B cell (primary cell): ENCODE measurements around the gene MFAP2. TPM values are rescaled to one million over a fixed set of nuclear protein-coding genes. Genes with fewer than 3 reads are reported as not detected.
"Not testable (repeated sequence)": the region's sequence is repeated elsewhere in the genome, so short reads cannot be mapped to it uniquely, and the experiment has no call there.

Experiments
- ATAC-seq: fragments of 200-7000 bp; cut with Tn5 transposase; one replicate; pipeline ENCODE4 v1.10.0; 2021; ENCODE audit warnings: low read depth, mild to moderate bottlenecking, moderate number of reproducible peaks, moderate library complexity
- CTCF ChIA-PET: fragments of 350-600 bp; sonication (Branson Sonifier 250); formaldehyde crosslinking; loops from one replicate; lab custom pipeline; 2021; ENCODE audit warnings: antibody characterized with exemption, inconsistent platforms; lab: Charles Lee
- POLR2A ChIA-PET: fragments of 350-600 bp; sonication (Branson Sonifier 250); formaldehyde crosslinking; loops from one replicate; lab custom pipeline; 2021; ENCODE audit warnings: antibody characterized with exemption; lab: Charles Lee
- DNase-seq: peaks from one replicate; pipeline ENCODE4 v3.0.0; 2013
- H2AFZ ChIP-seq: 2 replicates; pipeline ENCODE4 v1.6.1; 2012; ENCODE audit warnings: mild to moderate bottlenecking, low read depth, low read length; ENCODE audit not compliant: insufficient read depth, poor library complexity, severe bottlenecking
- H3K27ac ChIP-seq, 2 donors: 1 replicate in 1 of 2; 2 replicates in 1 of 2; pipeline ENCODE4 v1.5.1; 2012 to 2013; ENCODE audit warnings: low read length in 2 of 2, mild to moderate bottlenecking in 2 of 2, moderate library complexity in 1 of 2
- H3K27me3 ChIP-seq, 4 experiments: fragments of 200-600 bp in 1 of 4; sonication (generic) in 1 of 4; replicated peaks in 1 of 4; 1 replicate in 2 of 4; 2 replicates in 2 of 4; pipeline versions ENCODE4 v1.6.1 to v1.7.0; 2013 to 2016; ENCODE audit warnings: low read length in 3 of 4, mild to moderate bottlenecking in 2 of 4, mixed read lengths in 1 of 4, moderate library complexity in 1 of 4; ENCODE audit not compliant: insufficient read depth in 4 of 4, control insufficient read depth in 3 of 4; ENCODE audit errors: control extremely low read depth in 1 of 4
- H3K36me3 ChIP-seq, 2 experiments: replicated peaks in 1 of 2; 1 replicate in 1 of 2; 2 replicates in 1 of 2; pipeline versions ENCODE4 v1.6.1 to v1.7.1; 2013; ENCODE audit warnings: low read length in 1 of 2; ENCODE audit not compliant: insufficient read depth in 2 of 2, control insufficient read depth in 1 of 2; ENCODE audit errors: control extremely low read depth in 1 of 2, extremely low read depth in 1 of 2
- H3K4me1 ChIP-seq, 2 donors: fragments of 200-600 bp in 1 of 2; sonication (generic) in 1 of 2; 1 replicate in 1 of 2; 2 replicates in 1 of 2; pipeline versions ENCODE4 v1.5.1 to v1.6.1; 2013 to 2017; ENCODE audit warnings: low read length in 2 of 2; ENCODE audit not compliant: control insufficient read depth in 2 of 2, insufficient read depth in 2 of 2
- H3K4me2 ChIP-seq: replicated peaks from 2 replicates; pipeline ENCODE3; 2012; ENCODE audit warnings: mild to moderate bottlenecking, low read depth, low read length; ENCODE audit not compliant: poor library complexity, severe bottlenecking
- H3K4me3 ChIP-seq, 5 experiments: fragments of 200-600 bp in 1 of 5; sonication (generic) in 1 of 5; 1 replicate in 3 of 5; 2 replicates in 2 of 5; pipeline versions ENCODE4 v1.5.1 to v1.7.0; 2011 to 2016; ENCODE audit warnings: low read length in 4 of 5, mild to moderate bottlenecking in 4 of 5, low read depth in 2 of 5, control low read depth in 1 of 5, moderate library complexity in 1 of 5; ENCODE audit not compliant: insufficient read depth in 1 of 5; ENCODE audit errors: control extremely low read depth in 1 of 5, extremely low read depth in 1 of 5
- H3K79me2 ChIP-seq: fragments of 200-600 bp; sonication (generic); one replicate; pipeline ENCODE4 v1.6.0; 2016; ENCODE audit warnings: low read length; ENCODE audit not compliant: control insufficient read depth, insufficient read depth
- H3K9ac ChIP-seq: fragments of 200-600 bp; sonication (generic); 2 replicates; pipeline ENCODE4 v1.6.1; 2017; ENCODE audit warnings: mild to moderate bottlenecking, low read length, moderate library complexity
- H3K9me3 ChIP-seq, 3 donors: one replicate each; pipeline versions ENCODE4 v1.6.1 to v1.7.1; 2013; ENCODE audit warnings: low read length in 2 of 3; ENCODE audit not compliant: control insufficient read depth in 2 of 3, insufficient read depth in 1 of 3; ENCODE audit errors: control extremely low read depth in 1 of 3
- H4K20me1 ChIP-seq: 2 replicates; pipeline ENCODE4 v1.6.0; 2012; ENCODE audit warnings: mild to moderate bottlenecking, low read length; ENCODE audit not compliant: insufficient read depth, control insufficient read depth, poor library complexity, severe bottlenecking
- H3K27ac Mint-ChIP-seq: one replicate; pipeline ENCODE4 v1.8.0; 2021; ENCODE audit warnings: mixed read lengths
- H3K27me3 Mint-ChIP-seq: one replicate; pipeline ENCODE4 v1.8.0; 2021; ENCODE audit warnings: mixed read lengths
- H3K4me1 Mint-ChIP-seq: one replicate; pipeline ENCODE4 v1.8.0; 2021; ENCODE audit warnings: mixed read lengths
- H3K4me3 Mint-ChIP-seq: one replicate; pipeline ENCODE4 v1.8.0; 2021; ENCODE audit warnings: mixed read lengths
- H3K9me3 Mint-ChIP-seq: one replicate; pipeline ENCODE4 v1.8.0; 2022; ENCODE audit warnings: mixed read lengths; ENCODE audit not compliant: insufficient read depth
- WGBS: methylation state at CpG from one replicate; pipeline ENCODE4 v1.1.5; 2013; ENCODE audit warnings: missing lambda C conversion rate; ENCODE audit not compliant: insufficient coverage; 5-methylcytosine and 5-hydroxymethylcytosine counted together
- intact Hi-C: fragments of 100-400 bp; cut with micrococcal nuclease; formaldehyde crosslinking; loops from one replicate; pipeline ENCODE4 v1.10.0; 2022
- polyA plus RNA-seq: library from polyadenylated mRNA; depleted of rRNA; stranded (reverse); fragments of >200 nt; gene quantifications from 2 replicates; pipeline ENCODE4 v1.2.3, GENCODE V29; 2012
- total RNA-seq, 2 donors: library from RNA; stranded (reverse); fragments of 120-200 nt in 1 of 2; gene quantifications; 1 replicate in 1 of 2; 2 replicates in 1 of 2; pipeline versions ENCODE4 v1.2.3 to v1.2.4, GENCODE V29; 2013 to 2022

Gene MFAP2
- total and polyA plus RNA-seq, 2 donors (not counting 1 experiment from before 2014, with no cell fraction given) = not detected

- intact Hi-C loops, H3K27me3 ChIP-seq, H3K79me2 ChIP-seq, H3K4me3 Mint-ChIP-seq, H3K4me1 Mint-ChIP-seq, H3K4me2 ChIP-seq, H4K20me1 ChIP-seq, H3K4me3 ChIP-seq, H3K27ac Mint-ChIP-seq, H3K9me3 Mint-ChIP-seq, H2AFZ ChIP-seq, H3K27ac ChIP-seq, H3K9me3 ChIP-seq, H3K36me3 ChIP-seq, ATAC-seq, H3K27me3 Mint-ChIP-seq, DNase-seq, H3K4me1 ChIP-seq, H3K9ac ChIP-seq, POLR2A ChIA-PET: not testable (repeated sequence)
- CTCF ChIA-PET = interaction anchor here (4.0 to 7.7 kb wide), 2 partner anchors 11 to 98 kb away, joined by 29 to 73 read pairs; no protein-coding TSS in a partner anchor
- 96% methylated on average over 6 of the region's 7 CpGs for WGBS
Measured at GRCh38 chr1:16949026-16949425, 31.4 kb downstream of the MFAP2 start.

- WGBS = 82% methylated on average over 26 of the region's 26 CpGs
- H3K4me3 ChIP-seq, H3K79me2 ChIP-seq, H3K4me3 Mint-ChIP-seq, POLR2A ChIA-PET, H3K4me2 ChIP-seq, H3K9ac ChIP-seq, H3K36me3 ChIP-seq, H4K20me1 ChIP-seq, intact Hi-C loops, ATAC-seq, H3K4me1 Mint-ChIP-seq, H3K27me3 ChIP-seq, H3K9me3 Mint-ChIP-seq, H3K27ac ChIP-seq, H3K4me1 ChIP-seq, H2AFZ ChIP-seq, H3K27me3 Mint-ChIP-seq, H3K27ac Mint-ChIP-seq, H3K9me3 ChIP-seq, DNase-seq: not testable (repeated sequence)
- CTCF ChIA-PET = interaction anchor here (7.7 kb wide), 1 partner anchor 99 kb away, joined by 73 read pairs; no protein-coding TSS in a partner anchor
Measured at GRCh38 chr1:16948282-16948891, 32.0 kb downstream of the MFAP2 start.
